ENCODE measurements around the gene PDCD4.
"Not testable (repeated sequence)": the region's sequence is repeated elsewhere in the genome, so short reads cannot be mapped to it uniquely, and the experiment has no call there.

Gene PDCD4

GRCh38 chr10:110861930-110862649 lies 9.6 kb upstream of the PDCD4 start:
- peak; percentile 54 for DNase-seq

- DNase-seq = no peak
Observed at GRCh38 chr10:110862961-110863360, 8.8 kb upstream of the PDCD4 start.

GRCh38 chr10:110863361-110863760 lies 8.4 kb upstream of the PDCD4 start:
- no peak for DNase-seq

GRCh38 chr10:110863956-110864355 lies 7.8 kb upstream of the PDCD4 start:
- DNase-seq = no peak

- peak; percentile 75 for DNase-seq
Observed at GRCh38 chr10:110864662-110865140, 7.0 kb upstream of the PDCD4 start.

- DNase-seq = no peak
Observed at GRCh38 chr10:110865186-110865808, 6.4 kb upstream of the PDCD4 start.

GRCh38 chr10:110865809-110866482 lies 5.8 kb upstream of the PDCD4 start:
- DNase-seq = no peak

GRCh38 chr10:110867011-110867806 lies 4.5 kb upstream of the PDCD4 start:
- not testable (repeated sequence) for DNase-seq

- no peak for DNase-seq
Observed at GRCh38 chr10:110867807-110868465, 3.8 kb upstream of the PDCD4 start.

GRCh38 chr10:110868981-110869380 lies 2.7 kb upstream of the PDCD4 start:
- peak; percentile 74 for DNase-seq

GRCh38 chr10:110870823-110871297 lies 868 bp upstream of the PDCD4 start:
- no peak for DNase-seq

GRCh38 chr10:110872145-110872983 lies 636 bp downstream of the PDCD4 start:
- DNase-seq = peak; percentile 91

GRCh38 chr10:110872984-110873923 lies 1.5 kb downstream of the PDCD4 start:
- no peak for DNase-seq

- DNase-seq = no peak
Observed at GRCh38 chr10:110873951-110874350, 2.2 kb downstream of the PDCD4 start.

GRCh38 chr10:110876000-110876399 lies 4.3 kb downstream of the PDCD4 start:
- DNase-seq = no peak

GRCh38 chr10:110876788-110877187 lies 5.1 kb downstream of the PDCD4 start:
- no peak for DNase-seq

- no peak for DNase-seq
Observed at GRCh38 chr10:110880012-110880411, 8.3 kb downstream of the PDCD4 start.

GRCh38 chr10:110881247-110881646 lies 9.5 kb downstream of the PDCD4 start:
- no peak for DNase-seq

- DNase-seq = no peak
Observed at GRCh38 chr10:110881905-110882304, 10.2 kb downstream of the PDCD4 start.

- no peak for DNase-seq
Observed at GRCh38 chr10:110883924-110884323, 12.2 kb downstream of the PDCD4 start.

Measured in CD4-positive, alpha-beta T cell treated with Interferon gamma for 1 hour (primary cell).